IPS-NIHi7 (cell line): ENCODE measurements around the gene TGFBRAP1.

ENCODE experiments used
- DNase-seq: peaks from one replicate; pipeline ENCODE4 v3.0.0; 2012; ENCODE audit warnings: mixed read lengths; ENCODE audit errors: extremely low spot score

The TGFBRAP1 gene

GRCh38 chr2:105237045-105237765, 92.3 kb downstream of the TGFBRAP1 start:
- DNase-seq = no peak

- DNase-seq = no peak
These were observed 93.5 kb downstream of the TGFBRAP1 start for GRCh38 chr2:105236060-105236424.

- peak; percentile 58 for DNase-seq
These were observed 94.0 kb downstream of the TGFBRAP1 start for GRCh38 chr2:105235388-105236059.

- DNase-seq = no peak
These were observed 98.3 kb downstream of the TGFBRAP1 start for GRCh38 chr2:105231232-105231619.

- DNase-seq = no peak
These were observed 105.1 kb downstream of the TGFBRAP1 start for GRCh38 chr2:105224444-105224843.

GRCh38 chr2:105220604-105221003, 108.9 kb downstream of the TGFBRAP1 start:
- no peak for DNase-seq

- DNase-seq = no peak
These were observed 113.8 kb downstream of the TGFBRAP1 start for GRCh38 chr2:105215586-105216192.
